ENCODE results near the gene PDZD2. TPM values are rescaled to one million over a fixed set of nuclear protein-coding genes. Genes with fewer than 3 reads are reported as not detected.
A peak's percentile ranks its signal among the peaks of the same experiment; 100 is the strongest.

PDZD2 gene
- total RNA-seq, 1 experiment from 2014 or later: 0.37 TPM

GRCh38 chr5:31827867-31828266 is 188.9 kb downstream of the PDZD2 start:
- ATAC-seq (no peak), DNase-seq (ENCODE audit: low read depth, low spot score) (no peak)
- no peaks in the 10 kb centered on the region for H3K9me3 ChIP-seq (ENCODE audit: control insufficient read depth in 1 of 2, insufficient read depth in 1 of 2, low read depth in 1 of 2, low read length in 2 of 2)
- TF ChIP-seq POLR2AphosphoS5 (IDR thresholded peaks at IDR 0.05; ENCODE audit: low read depth, low read length): no peak
- no peak for TF ChIP-seq EGR1 (IDR thresholded peaks at IDR 0.05; ENCODE audit: low read depth)
- TF ChIP-seq, protein P1, sequence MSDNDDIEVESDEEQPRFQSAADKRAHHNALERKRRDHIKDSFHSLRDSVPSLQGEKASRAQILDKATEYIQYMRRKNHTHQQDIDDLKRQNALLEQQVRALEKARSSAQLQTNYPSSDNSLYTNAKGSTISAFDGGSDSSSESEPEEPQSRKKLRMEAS (IDR thresholded peaks at IDR 0.05): no peak
- no peak for TF ChIP-seq ZFX (IDR thresholded peaks at IDR 0.05)
- no peak for TF ChIP-seq YY1 (IDR thresholded peaks at IDR 0.05; ENCODE audit: extremely low read depth, insufficient replicate concordance, low read depth, low read length)
- TF ChIP-seq SRF (IDR thresholded peaks at IDR 0.05; ENCODE audit: low read depth): no peak
- TF ChIP-seq ZNF274 (IDR thresholded peaks at IDR 0.05; ENCODE audit: low read depth, low read length): no peak
- no peak for TF ChIP-seq TCF7L2 (IDR thresholded peaks at IDR 0.05; ENCODE audit: borderline replicate concordance, extremely low read depth, insufficient read depth, insufficient read length)
- no peak for TF ChIP-seq JUND (IDR thresholded peaks at IDR 0.05)
- H3K4me1 ChIP-seq (ENCODE audit: control insufficient read depth in 1 of 2, insufficient read depth in 2 of 2, low read length in 2 of 2): peaks cover 1 to 2% of the 10 kb centered on the region in 2 experiments; a peak in 1 of 4 replicates
- ChIA-PET CTCF (interaction anchor here (5.0 to 5.1 kb wide), 2 partner anchors 249 to 265 kb away, joined by 46 to 51 read pairs; no protein-coding TSS in a partner anchor), RAD21 (ENCODE audit: low non-redundant PET in 1 of 2, low total read pairs in 2 of 2, uncharacterized antibody in 2 of 2, unreplicated experiment in 2 of 2) (no interaction called here), POLR2A (no interaction called here)
- H3K4me3 ChIP-seq (replicated peaks in 1 of 2; ENCODE audit: low read depth in 1 of 2, low read length in 2 of 2): no peak overlapping the region
- H3K79me2 ChIP-seq (ENCODE audit: insufficient read depth, low read length): no peaks in the 10 kb centered on the region
- no TSS peak for BruUV-seq (replicated peaks)
- H4K20me1 ChIP-seq (ENCODE audit: insufficient read depth): no peaks in the 10 kb centered on the region
- no peaks in the 10 kb centered on the region for H3K27me3 ChIP-seq (ENCODE audit: insufficient read depth, low read length)
- intact Hi-C loops (cut with micrococcal nuclease): loop anchor here (5.0 to 10.0 kb wide), 2 partner anchors 499 to 787 kb away; no protein-coding TSS in a partner anchor
- no peaks in the 10 kb centered on the region for H3K9me2 ChIP-seq (ENCODE audit: insufficient read depth)
- H3K9ac ChIP-seq (ENCODE audit: low read length): no peak overlapping the region
- H3K4me2 ChIP-seq (ENCODE audit: low read length): no peak overlapping the region
- no peaks in the 10 kb centered on the region for H3K36me3 ChIP-seq (ENCODE audit: control insufficient read depth in 1 of 2, insufficient read depth in 2 of 2, low read length in 2 of 2)
- H2AFZ ChIP-seq (ENCODE audit: low read depth, low read length, poor library complexity, severe bottlenecking): no peak overlapping the region
- H3K27ac ChIP-seq (ENCODE audit: low read depth, low read length): no peak overlapping the region

DNA sequence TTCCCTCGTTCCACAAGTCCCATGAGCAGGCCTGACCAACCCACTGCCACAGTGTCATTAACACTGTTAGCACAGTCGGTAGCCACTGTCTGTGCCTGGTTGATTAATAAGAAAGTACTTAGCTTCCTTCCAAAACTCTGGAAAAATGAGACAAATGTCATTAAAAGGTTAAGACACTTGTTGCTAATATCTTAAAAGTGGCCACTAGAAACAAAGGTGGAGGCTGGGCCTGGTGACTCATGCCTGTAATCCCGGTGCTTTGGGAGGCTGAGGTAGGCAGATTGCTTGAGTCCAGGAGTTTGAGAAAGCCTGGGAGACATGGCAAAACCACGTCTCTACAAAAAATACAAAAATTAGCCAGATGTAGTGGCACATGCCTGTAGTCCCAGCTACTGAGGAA is 194.0 kb downstream of the PDZD2 start:
- Histone ChIP-seq H3K4me2 (ENCODE audit: low read length) (no peak overlapping the region), H3K9me2 (ENCODE audit: insufficient read depth) (no peaks in the 10 kb centered on the region), H3K79me2 (ENCODE audit: insufficient read depth, low read length) (no peaks in the 10 kb centered on the region), H3K9ac (ENCODE audit: low read length) (no peak overlapping the region), H4K20me1 (ENCODE audit: insufficient read depth) (no peaks in the 10 kb centered on the region), H3K27me3 (ENCODE audit: insufficient read depth, low read length) (no peaks in the 10 kb centered on the region), H3K4me3 (replicated peaks in 1 of 2; ENCODE audit: low read depth in 1 of 2, low read length in 2 of 2) (no peak overlapping the region), H3K9me3 (ENCODE audit: control insufficient read depth in 1 of 2, insufficient read depth in 1 of 2, low read depth in 1 of 2, low read length in 2 of 2) (no peaks in the 10 kb centered on the region), H2AFZ (ENCODE audit: low read depth, low read length, poor library complexity, severe bottlenecking) (peak overlapping the region; percentile 9), H3K4me1 (ENCODE audit: control insufficient read depth in 1 of 2, insufficient read depth in 2 of 2, low read length in 2 of 2) (peaks cover 2 to 6% of the 10 kb centered on the region in 2 experiments; a peak in 1 of 4 replicates), H3K36me3 (ENCODE audit: control insufficient read depth in 1 of 2, insufficient read depth in 2 of 2, low read length in 2 of 2) (no peaks in the 10 kb centered on the region), H3K27ac (ENCODE audit: low read depth, low read length) (no peak overlapping the region)
- no TSS peak for BruUV-seq (replicated peaks)
- DNase-seq (ENCODE audit: low read depth, low spot score): no peak
- ATAC-seq: no peak
- ChIA-PET POLR2A (no interaction called here), CTCF (no interaction called here), RAD21 (ENCODE audit: low non-redundant PET in 1 of 2, low total read pairs in 2 of 2, uncharacterized antibody in 2 of 2, unreplicated experiment in 2 of 2) (interaction anchor here in 1 of 2 experiments (0.6 kb wide), 1 partner anchor 396 kb away, joined by 3 read pairs; no protein-coding TSS in a partner anchor)
- TF ChIP-seq RAD21 (IDR thresholded peaks at IDR 0.05; ENCODE audit: low read depth): no peak
- TF ChIP-seq POLR2A (IDR thresholded peaks at IDR 0.05; ENCODE audit: borderline replicate concordance, extremely low read depth, insufficient read depth, insufficient read length): no peak
- TF ChIP-seq JUND (IDR thresholded peaks at IDR 0.05): peak; percentile 16; the same call in 1 of the 2 replicates
- no peak for TF ChIP-seq POLR2AphosphoS5 (IDR thresholded peaks at IDR 0.05; ENCODE audit: low read depth, low read length)
- TF ChIP-seq SIN3A (IDR thresholded peaks at IDR 0.05; ENCODE audit: low read depth): no peak
- TF ChIP-seq SRF (IDR thresholded peaks at IDR 0.05; ENCODE audit: low read depth): no peak
- no peak for TF ChIP-seq ZFX (IDR thresholded peaks at IDR 0.05)
- intact Hi-C loops (cut with micrococcal nuclease): no loop called here
